Measurements from ENCODE around the gene SDR42E1. TPM values are rescaled to one million over a fixed set of nuclear protein-coding genes. Genes with fewer than 3 reads are reported as not detected.

SDR42E1 gene
- total and polyA plus RNA-seq, 2 of the 13 experiments (the other 11 are each of a cell fraction or from before 2014, with no cell fraction given) = 0.01 to 0.13 TPM

GRCh38 chr16:82034981-82035612 lies 23.8 kb upstream of the SDR42E1 start, which contains the start of gene HSD17B2 (continued):
- no peak for TF ChIP-seq TFDP2 (CRISPR knock-in tag; IDR thresholded peaks at IDR 0.05)
- peak; percentile 61; the same call in 1 of the 2 replicates for TF ChIP-seq ELF1 (CRISPR knock-in tag; IDR thresholded peaks at IDR 0.05)
- no peak for TF ChIP-seq SYNCRIP (IDR thresholded peaks at IDR 0.05; ENCODE audit: insufficient read depth, low read depth, low read length)
- no peak for TF ChIP-seq ZXDC (CRISPR knock-in tag; IDR thresholded peaks at IDR 0.05)
- TF ChIP-seq HOXA3 (CRISPR knock-in tag; IDR thresholded peaks at IDR 0.05) = peak; percentile 62; the same call in 1 of the 2 replicates
- TF ChIP-seq ZNF580 (CRISPR knock-in tag; IDR thresholded peaks at IDR 0.05; ENCODE audit: borderline replicate concordance, low read depth) = peak; percentile 21; the same call in 1 of the 2 replicates
- peak; percentile 43; the same call in 1 of the 2 replicates for TF ChIP-seq RFXAP (CRISPR knock-in tag; IDR thresholded peaks at IDR 0.05; ENCODE audit: borderline replicate concordance)
- peak; percentile 52; the same call in 1 of the 2 replicates for TF ChIP-seq ATF1 (CRISPR knock-in tag; IDR thresholded peaks at IDR 0.05)
- TF ChIP-seq NR2F2 (IDR thresholded peaks at IDR 0.05; ENCODE audit: borderline replicate concordance, low read depth) = no peak
- no peak for TF ChIP-seq ZNF276 (CRISPR knock-in tag; IDR thresholded peaks at IDR 0.05; ENCODE audit: low read depth)
- TF ChIP-seq ZNF263 (CRISPR knock-in tag; IDR thresholded peaks at IDR 0.05) = 0 out of 2 replicates have a peak, but pooled peaks have one; percentile 47
- peak; percentile 66 for TF ChIP-seq ZNF18 (CRISPR knock-in tag; IDR thresholded peaks at IDR 0.05; ENCODE audit: insufficient replicate concordance)
- no peak for TF ChIP-seq CHD2 (IDR thresholded peaks at IDR 0.05; ENCODE audit: low read depth, low read length)
- TF ChIP-seq HDAC1 (CRISPR knock-in tag; IDR thresholded peaks at IDR 0.05) = peak; percentile 53
- no peak for TF ChIP-seq ZNF282 (IDR thresholded peaks at IDR 0.05; ENCODE audit: partially characterized antibody)
- no peak for TF ChIP-seq ZNF549 (CRISPR knock-in tag; IDR thresholded peaks at IDR 0.05)
- TF ChIP-seq ZBTB33 (CRISPR knock-in tag; IDR thresholded peaks at IDR 0.05) = no peak
- TF ChIP-seq ZBTB42 (CRISPR knock-in tag; IDR thresholded peaks at IDR 0.05) = no peak
- no peak for TF ChIP-seq ZNF235 (CRISPR knock-in tag; IDR thresholded peaks at IDR 0.05; ENCODE audit: borderline replicate concordance)
